Upper lobe of left lung (tissue), 6 donors: ENCODE data around the gene PEF1. TPM values are rescaled to one million over a fixed set of nuclear protein-coding genes. Genes with fewer than 3 reads are reported as not detected.

Experiments used
- ATAC-seq, 2 donors: fragments of 200-7000 bp; cut with Tn5 transposase; one replicate each; pipeline ENCODE4 v1.9.1; 2022; ENCODE audit warnings: mild to moderate bottlenecking in 2 of 2, moderate library complexity in 2 of 2; ENCODE audit not compliant: low FRiP score in 2 of 2
- DNase-seq, 2 donors: peaks; one replicate each; pipeline ENCODE4 v3.0.0-alpha.2; 2019 to 2020
- H3K27ac ChIP-seq, 4 donors: fragments of 200-600 bp; sonication (generic); one replicate each; pipeline ENCODE4 v1.5.1; 2016 to 2019
- H3K27me3 ChIP-seq, 4 donors: fragments of 200-600 bp; sonication (generic); one replicate each; pipeline ENCODE4 v1.5.1; 2017 to 2019
- H3K36me3 ChIP-seq, 4 donors: fragments of 200-600 bp; sonication (generic); one replicate each; pipeline ENCODE4 v1.5.1; 2016 to 2019
- H3K4me1 ChIP-seq, 4 donors: fragments of 200-600 bp; sonication (generic); one replicate each; pipeline ENCODE4 v1.5.1; 2018 to 2019
- H3K4me3 ChIP-seq, 4 donors: fragments of 200-600 bp; sonication (generic); one replicate each; pipeline ENCODE4 v1.5.1; 2017 to 2019; ENCODE audit warnings: mild to moderate bottlenecking in 2 of 4, moderate library complexity in 1 of 4
- H3K9me3 ChIP-seq, 4 donors: fragments of 200-600 bp; sonication (generic); one replicate each; pipeline ENCODE4 v1.5.1; 2018 to 2019
- CTCF ChIP-seq, 6 experiments: fragments of 450-650 bp in 4 of 6; fragments of 200-600 bp in 2 of 6; sonication (generic) in 2 of 6; IDR thresholded peaks; one replicate each; pipeline ENCODE4 v1.5.1; 2016 to 2019; ENCODE audit warnings: antibody characterized with exemption in 6 of 6
- EP300 ChIP-seq, 4 donors: sonication (generic); formaldehyde crosslinking; IDR thresholded peaks; one replicate each; pipeline ENCODE4 v1.5.1; 2017; ENCODE audit warnings: antibody characterized with exemption in 4 of 4, control low read depth in 2 of 4
- POLR2A ChIP-seq, 4 donors: fragments of 450-650 bp; IDR thresholded peaks; one replicate each; pipeline ENCODE4 v1.5.1; 2016 to 2017; ENCODE audit warnings: antibody characterized with exemption in 4 of 4, mild to moderate bottlenecking in 2 of 4
- POLR2AphosphoS5 ChIP-seq, 2 donors: sonication (generic); formaldehyde crosslinking; IDR thresholded peaks; one replicate each; pipeline ENCODE4 v1.5.1; 2017; ENCODE audit warnings: antibody characterized with exemption in 2 of 2
- WGBS, 2 donors: methylation state at CpG; one replicate each; pipeline ENCODE4 v1.1.5; 2017 to 2018; 5-methylcytosine and 5-hydroxymethylcytosine counted together
- total RNA-seq, 6 donors: library from RNA; depleted of rRNA in 4 of 6; stranded (reverse); fragments of >200 nt in 4 of 6; gene quantifications; one replicate each; pipeline versions ENCODE4 v1.1.0 to v1.2.1, GENCODE V29; 2016 to 2021
- donor health status: DM: no; HTN: no; CAD: no; lungs with moderate emphysema.
- donor health status: DM: no; HTN: yes; CAD: no; lungs with severe emphysema.

Gene PEF1
- total RNA-seq, 6 donors from 2014 or later, result 52.4 to 135 (median 77.4) TPM

GRCh38 chr1:31659889-31660288 is 15.2 kb upstream of the PEF1 start:
- ATAC-seq (no peak), DNase-seq (no peak)
- 85 to 90% methylated on average over 3 of the region's 3 CpGs for WGBS, 2 donors

GRCh38 chr1:31658721-31659120 is 14.0 kb upstream of the PEF1 start:
- no peaks in the 10 kb centered on the region for H3K36me3 ChIP-seq
- H3K4me1 ChIP-seq, result no peaks in the 10 kb centered on the region
- ATAC-seq, result no peak
- 82% methylated on average over 3 of the region's 3 CpGs for WGBS, 2 donors
- H3K27me3 ChIP-seq, result no peaks in the 10 kb centered on the region
- no peak overlapping the region for H3K27ac ChIP-seq
- TF ChIP-seq EP300 (IDR thresholded peaks at IDR 0.05) (no peak), POLR2AphosphoS5 (IDR thresholded peaks at IDR 0.05) (no peak), POLR2A (IDR thresholded peaks at IDR 0.05) (no peak), CTCF (IDR thresholded peaks at IDR 0.05) (no peak)
- no peaks in the 10 kb centered on the region for H3K9me3 ChIP-seq
- H3K4me3 ChIP-seq, result no peak overlapping the region
- no peak for DNase-seq

More at GRCh38 chr1:31659889-31660288, 15.2 kb upstream of the PEF1 start:
- no peak overlapping the region for H3K4me3 ChIP-seq
- no peak overlapping the region for H3K27ac ChIP-seq
- H3K4me1 ChIP-seq, result no peaks in the 10 kb centered on the region
- no peaks in the 10 kb centered on the region for H3K36me3 ChIP-seq
- no peaks in the 10 kb centered on the region for H3K9me3 ChIP-seq
- H3K27me3 ChIP-seq, result no peaks in the 10 kb centered on the region
- TF ChIP-seq POLR2AphosphoS5 (IDR thresholded peaks at IDR 0.05) (no peak), EP300 (IDR thresholded peaks at IDR 0.05) (no peak), POLR2A (IDR thresholded peaks at IDR 0.05) (no peak), CTCF (IDR thresholded peaks at IDR 0.05) (no peak)

GRCh38 chr1:31657972-31658510 is 13.4 kb upstream of the PEF1 start:
- no peaks in the 10 kb centered on the region for H3K9me3 ChIP-seq
- H3K36me3 ChIP-seq, result no peaks in the 10 kb centered on the region
- no peak for ATAC-seq
- 81% methylated on average over 12 of the region's 12 CpGs for WGBS, 2 donors
- H3K27ac ChIP-seq, result peak overlapping the region in 1 of 4 donors; percentile 14
- H3K4me1 ChIP-seq, result no peaks in the 10 kb centered on the region
- TF ChIP-seq POLR2AphosphoS5 (IDR thresholded peaks at IDR 0.05) (no peak), EP300 (IDR thresholded peaks at IDR 0.05) (no peak), POLR2A (IDR thresholded peaks at IDR 0.05) (no peak), CTCF (IDR thresholded peaks at IDR 0.05) (no peak)
- no peaks in the 10 kb centered on the region for H3K27me3 ChIP-seq
- DNase-seq, result no peak
- H3K4me3 ChIP-seq, result no peak overlapping the region

GRCh38 chr1:31657020-31657804 is 12.5 kb upstream of the PEF1 start:
- WGBS, 2 donors, result 77 to 90% methylated on average over 12 to 14 of the region's 14 CpGs
- ATAC-seq, result no peak
- no peaks in the 10 kb centered on the region for H3K36me3 ChIP-seq
- H3K4me1 ChIP-seq, result no peaks in the 10 kb centered on the region
- no peak overlapping the region for H3K27ac ChIP-seq
- no peaks in the 10 kb centered on the region for H3K27me3 ChIP-seq
- H3K9me3 ChIP-seq, result no peaks in the 10 kb centered on the region
- DNase-seq, result no peak
- TF ChIP-seq POLR2A (IDR thresholded peaks at IDR 0.05), result no peak
- TF ChIP-seq EP300 (IDR thresholded peaks at IDR 0.05), result no peak
- no peak for TF ChIP-seq CTCF (IDR thresholded peaks at IDR 0.05)
- TF ChIP-seq POLR2AphosphoS5 (IDR thresholded peaks at IDR 0.05), result no peak
- H3K4me3 ChIP-seq, result no peak overlapping the region
